Ishikawa (cell line): ENCODE data around the gene KRT35.

ENCODE experiments used
- CEBPB ChIP-seq: IDR thresholded peaks from 2 replicates; pipeline ENCODE4 v1.6.1; 2012
- CREB1 ChIP-seq: IDR thresholded peaks from 2 replicates; pipeline ENCODE4 v1.6.1; 2012; ENCODE audit warnings: low read depth
- EGR1 ChIP-seq: IDR thresholded peaks from 2 replicates; pipeline ENCODE4 v1.6.1; 2012
- EP300 ChIP-seq: IDR thresholded peaks from 2 replicates; pipeline ENCODE4 v1.6.1; 2012; ENCODE audit warnings: borderline replicate concordance
- FOXM1 ChIP-seq: IDR thresholded peaks from 2 replicates; pipeline ENCODE4 v1.6.1; 2012; ENCODE audit warnings: low read depth, borderline replicate concordance
- MAX ChIP-seq: IDR thresholded peaks from 2 replicates; pipeline ENCODE4 v1.6.1; 2012
- NFIC ChIP-seq: IDR thresholded peaks from 2 replicates; pipeline ENCODE4 v1.6.1; 2012
- RAD21 ChIP-seq: IDR thresholded peaks from 2 replicates; pipeline ENCODE4 v1.6.1; 2012; ENCODE audit warnings: low read depth
- REST ChIP-seq: IDR thresholded peaks from 2 replicates; pipeline ENCODE4 v1.6.1; 2012; ENCODE audit warnings: low read depth, mild to moderate bottlenecking
- TAF1 ChIP-seq: IDR thresholded peaks from 2 replicates; pipeline ENCODE4 v1.6.1; 2012; ENCODE audit warnings: low read depth, mild to moderate bottlenecking
- TCF12 ChIP-seq: IDR thresholded peaks from 2 replicates; pipeline ENCODE4 v1.6.1; 2012; ENCODE audit warnings: low read depth
- TEAD4 ChIP-seq: IDR thresholded peaks from 2 replicates; pipeline ENCODE4 v1.6.1; 2012
- USF1 ChIP-seq: IDR thresholded peaks from 2 replicates; pipeline ENCODE4 v1.6.1; 2012
- YY1 ChIP-seq: IDR thresholded peaks from 2 replicates; pipeline ENCODE4 v1.6.1; 2012; ENCODE audit warnings: low read depth
- ZBTB7A ChIP-seq: IDR thresholded peaks from 2 replicates; pipeline ENCODE4 v1.6.1; 2012; ENCODE audit warnings: low read depth

Gene KRT35

GRCh38 chr17:41433586-41433985 lies 47.4 kb downstream of the KRT35 start:
- TF ChIP-seq YY1 = no peak
- TF ChIP-seq CEBPB = no peak
- TF ChIP-seq TEAD4 = no peak
- no peak for TF ChIP-seq FOXM1
- TF ChIP-seq RAD21 = no peak
- no peak for TF ChIP-seq EP300
- TF ChIP-seq TAF1 = no peak
- TF ChIP-seq MAX = no peak
- TF ChIP-seq NFIC = no peak
- TF ChIP-seq ZBTB7A = no peak
- no peak for TF ChIP-seq TCF12
- no peak for TF ChIP-seq REST
- TF ChIP-seq EGR1 = no peak
- no peak for TF ChIP-seq CREB1
- TF ChIP-seq USF1 = no peak

- no peak for TF ChIP-seq NFIC
- TF ChIP-seq CEBPB = no peak
- no peak for TF ChIP-seq ZBTB7A
- no peak for TF ChIP-seq REST
- no peak for TF ChIP-seq TEAD4
- TF ChIP-seq RAD21 = no peak
- no peak for TF ChIP-seq USF1
- TF ChIP-seq EP300 = no peak
- no peak for TF ChIP-seq CREB1
- TF ChIP-seq MAX = no peak
- TF ChIP-seq EGR1 = no peak
- TF ChIP-seq TAF1 = no peak
- TF ChIP-seq TCF12 = no peak
Measured at GRCh38 chr17:41429667-41430066, 51.3 kb downstream of the KRT35 start.

GRCh38 chr17:41428591-41429291 lies 52.2 kb downstream of the KRT35 start:
- TF ChIP-seq TAF1 (no peak), ZBTB7A (no peak), MAX (no peak), USF1 (no peak), RAD21 (no peak), EP300 (no peak), NFIC (no peak), REST (no peak), FOXM1 (no peak), YY1 (no peak)
